ENCODE data around the gene MPHOSPH10. TPM values are rescaled to one million over a fixed set of nuclear protein-coding genes. Genes with fewer than 3 reads are reported as not detected.
A peak's percentile ranks its signal among the peaks of the same experiment; 100 is the strongest.
"Not testable (repeated sequence)": the region's sequence is repeated elsewhere in the genome, so short reads cannot be mapped to it uniquely, and the experiment has no call there.

The MPHOSPH10 gene
- total RNA-seq, 1 experiment from 2014 or later: 64.3 TPM

DNA sequence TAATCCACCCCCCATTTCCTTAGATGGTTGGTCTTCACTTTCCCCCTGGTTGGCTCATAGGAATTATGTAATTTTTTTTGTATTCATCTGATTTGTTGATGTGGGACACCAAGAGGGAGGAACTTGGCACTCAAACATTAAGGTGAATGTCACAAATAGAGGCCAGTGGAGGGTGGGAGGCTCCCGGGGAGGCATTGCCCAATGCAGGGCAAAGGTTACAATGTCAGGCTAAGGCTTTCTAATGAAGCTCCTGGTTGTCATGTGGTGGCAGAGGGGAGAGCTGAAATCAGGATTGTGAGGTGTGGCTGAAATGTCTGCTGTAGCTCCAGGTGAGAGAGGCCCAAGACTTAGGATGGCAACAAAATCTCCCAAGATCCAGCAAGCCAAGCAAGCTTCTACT lies 42.7 kb downstream of the MPHOSPH10 start:
- no peak for DNase-seq (ENCODE audit: low spot score)

DNA sequence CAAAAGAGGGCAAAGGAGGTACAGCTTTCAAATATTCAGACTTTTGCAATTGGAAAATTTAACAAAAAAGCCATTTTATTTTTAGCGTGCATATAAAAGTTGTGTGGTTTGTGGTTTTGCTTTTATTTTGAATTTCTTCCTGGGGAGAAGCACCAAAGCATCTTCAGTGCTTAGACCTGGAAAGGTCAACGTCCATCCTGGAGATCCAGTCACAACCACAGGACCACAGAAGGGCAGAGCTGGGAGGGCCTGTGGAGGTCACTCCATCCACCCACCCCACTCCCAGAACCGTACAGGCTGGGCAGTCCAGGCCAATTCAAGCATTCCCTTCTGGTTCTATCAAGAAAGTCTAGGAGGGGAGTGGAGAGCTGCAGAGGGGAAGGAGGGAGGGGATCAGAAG lies 43.8 kb downstream of the MPHOSPH10 start:
- DNase-seq (ENCODE audit: low spot score): no peak

DNA sequence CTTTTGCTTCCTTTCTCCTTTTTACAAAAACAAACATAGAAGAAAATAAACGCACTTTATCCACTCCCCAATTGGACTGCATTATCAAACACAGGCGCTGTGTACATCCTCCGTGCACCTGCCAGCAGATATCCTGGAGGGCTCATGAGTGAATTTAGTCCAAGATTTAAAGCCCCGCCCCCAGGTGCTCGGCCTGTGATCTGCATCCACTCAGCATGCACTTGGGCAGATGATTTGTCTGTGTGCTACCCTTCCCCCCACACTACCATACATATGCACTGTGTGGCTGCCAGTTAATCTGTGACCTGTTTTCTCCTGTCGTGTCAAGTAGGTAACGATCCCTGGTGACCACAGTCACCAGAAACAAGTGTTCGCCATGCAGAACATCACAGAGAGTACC lies 48.4 kb downstream of the MPHOSPH10 start:
- not testable (repeated sequence) for DNase-seq (ENCODE audit: low spot score)

DNA sequence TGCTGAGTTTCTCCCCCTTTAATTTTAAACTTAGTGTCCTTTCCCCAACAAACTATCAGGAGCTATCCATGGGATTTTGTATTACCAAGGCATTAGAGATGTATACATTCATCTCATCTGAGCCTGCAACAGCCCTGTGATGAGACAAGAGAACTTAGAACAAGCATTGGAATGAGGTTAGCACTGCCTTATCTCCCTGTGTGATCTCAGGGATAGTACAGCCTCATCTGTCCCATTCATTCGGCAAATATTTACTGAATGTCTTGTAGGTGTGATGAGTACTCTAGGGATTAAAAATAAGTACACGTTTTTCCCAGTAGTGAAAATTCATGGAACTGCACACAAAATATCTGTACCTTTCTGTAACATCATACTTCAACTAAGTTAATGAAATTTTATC lies 50.9 kb downstream of the MPHOSPH10 start:
- DNase-seq (ENCODE audit: low spot score): no peak

DNA sequence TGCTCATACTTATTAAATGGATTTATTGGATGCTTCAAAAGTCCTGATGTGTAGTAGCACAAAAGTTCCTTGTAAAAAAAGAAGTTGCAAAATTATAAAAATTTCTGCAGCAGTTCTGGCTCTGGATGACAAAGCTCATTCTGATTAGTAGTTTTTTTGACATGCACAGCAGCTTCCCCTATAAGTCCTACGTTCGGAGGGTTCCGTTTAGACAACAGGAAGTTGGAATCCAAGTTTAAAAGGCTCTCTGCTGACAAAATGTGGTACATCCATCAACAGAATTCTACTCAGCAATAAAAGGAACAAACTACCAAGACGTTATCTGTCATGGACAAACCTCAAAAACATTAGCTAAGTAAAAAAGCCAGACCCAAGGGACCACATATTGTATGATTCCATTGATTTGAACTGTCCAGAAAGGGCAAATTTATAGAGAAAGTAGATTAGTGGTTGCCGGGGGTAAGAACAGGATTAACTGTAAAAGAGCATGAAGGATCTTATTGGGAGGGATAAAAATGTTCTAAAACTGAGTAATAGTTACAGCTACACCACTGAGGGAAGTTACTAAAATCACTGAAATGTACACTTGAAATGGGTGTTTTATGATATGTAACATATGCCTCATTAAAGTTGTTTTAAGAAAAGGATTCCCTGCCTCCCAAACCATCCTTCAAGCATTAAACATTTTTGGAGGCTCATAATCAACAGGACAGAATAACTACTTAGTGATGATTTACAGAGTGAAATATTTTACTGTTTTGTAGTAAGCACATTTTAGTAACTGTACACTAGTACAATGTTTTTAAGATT lies 53.1 kb downstream of the MPHOSPH10 start:
- DNase-seq (ENCODE audit: low spot score): not testable (repeated sequence)

DNA sequence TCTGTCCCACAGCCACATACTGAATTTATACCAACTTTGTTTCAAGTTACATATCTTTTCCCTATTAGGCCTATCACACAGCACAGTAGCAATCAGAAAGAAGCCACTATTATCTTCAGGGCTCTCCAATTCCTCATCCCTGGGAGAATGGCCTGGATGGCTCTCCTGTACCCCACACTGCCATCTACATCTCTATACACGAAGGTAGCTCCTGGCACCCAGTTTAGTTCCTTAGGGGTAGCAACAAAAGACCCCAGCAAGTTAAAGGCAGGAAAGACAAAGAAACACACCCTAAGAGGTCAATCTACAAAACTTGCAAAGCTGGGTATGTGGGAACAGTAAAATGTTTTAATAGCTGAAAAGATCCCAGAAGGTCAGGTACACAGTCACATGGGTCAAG lies 56.5 kb downstream of the MPHOSPH10 start:
- no peak for DNase-seq (ENCODE audit: low spot score)

DNA sequence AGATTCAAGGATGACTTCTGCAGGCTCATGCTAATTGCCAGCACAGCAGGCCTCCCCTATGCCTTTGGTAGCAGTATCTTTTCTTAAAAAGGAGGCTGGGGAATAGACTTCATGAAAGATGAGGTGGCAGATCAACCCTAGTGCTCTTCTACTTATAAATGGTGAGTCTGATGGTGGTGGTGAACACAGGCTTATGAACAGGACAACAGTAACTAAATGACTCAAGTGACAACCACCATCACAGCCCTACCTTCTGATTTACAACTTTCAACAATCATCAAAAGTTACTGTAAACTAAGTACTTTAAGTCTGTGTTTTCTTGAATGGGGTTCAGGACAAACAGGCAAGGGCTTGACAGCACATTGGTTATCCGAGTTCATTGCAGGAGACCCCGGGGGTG lies 57.2 kb downstream of the MPHOSPH10 start:
- DNase-seq (ENCODE audit: low spot score): no peak

DNA sequence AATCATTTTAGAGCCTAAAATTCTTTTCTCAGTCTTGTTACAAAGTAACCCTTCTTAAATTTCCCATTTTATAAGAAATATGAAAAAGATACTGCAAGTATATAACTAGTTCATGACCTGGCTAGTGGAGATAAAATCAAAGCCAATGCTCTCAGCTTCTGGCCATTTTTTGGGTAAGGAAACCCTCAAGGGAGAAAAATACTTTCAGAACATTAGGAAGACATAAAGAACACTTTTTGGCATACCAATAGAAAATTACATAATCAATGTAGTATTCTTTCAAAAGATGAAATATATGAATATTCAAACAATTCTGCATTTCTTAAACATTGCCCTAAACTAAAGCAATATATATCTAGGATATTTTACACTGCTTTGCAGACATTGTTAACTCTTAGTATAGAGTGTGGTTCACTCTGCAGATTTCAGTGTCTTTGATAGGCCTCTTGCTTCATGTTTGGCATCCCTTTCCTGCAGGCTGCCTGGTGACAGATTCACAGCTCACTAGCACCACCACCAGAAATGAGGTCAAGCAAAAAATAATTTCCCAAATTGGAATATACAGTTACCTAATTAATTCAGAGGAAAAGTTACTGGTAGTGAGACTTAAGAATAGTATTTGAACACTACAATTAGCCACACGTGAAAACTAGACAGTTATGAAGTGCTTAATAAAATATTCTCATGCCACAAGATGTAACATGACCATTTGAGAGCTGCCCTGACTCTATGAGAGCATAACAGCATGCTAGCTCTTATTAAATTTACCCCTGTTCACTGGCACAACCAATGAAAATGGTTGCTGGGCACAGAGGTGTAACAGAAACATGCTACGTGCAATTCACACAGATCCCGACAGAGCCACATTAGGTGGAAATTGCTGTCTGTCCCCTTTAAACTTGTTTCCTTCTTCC lies 60.5 kb downstream of the MPHOSPH10 start:
- DNase-seq (ENCODE audit: low spot score): peak; percentile 8

DNA sequence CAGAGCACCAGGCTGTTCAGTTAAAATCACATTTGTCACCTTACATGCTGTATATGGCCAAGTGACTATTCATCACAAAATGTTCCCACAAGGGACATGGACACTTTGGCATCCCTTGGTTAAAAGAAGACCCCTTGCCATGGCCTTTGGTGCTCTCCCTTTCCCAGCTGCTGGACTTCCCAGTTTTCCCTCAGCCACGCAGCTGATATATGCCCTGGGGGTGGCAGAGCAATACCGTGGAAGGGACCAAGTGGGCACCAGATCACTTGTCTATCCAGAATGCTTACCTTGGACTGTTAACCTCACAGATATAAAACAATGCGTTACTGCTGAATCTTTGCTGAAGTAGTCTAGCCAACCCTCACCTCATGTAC lies 61.1 kb downstream of the MPHOSPH10 start:
- no peak for DNase-seq (ENCODE audit: low spot score)

Other genes starting within 250 kb of the MPHOSPH10 start
- 3.3 and 5.0 TPM in 2 replicates for gene VAX2, start 230.1 kb upstream of the MPHOSPH10 start, total RNA-seq (2014; rRNA removed; shearing (Covaris generic))
- 0.93 TPM in 1 of 2 replicates, not detected in the other for gene ATP6V1B1, start 194.7 kb upstream of the MPHOSPH10 start, total RNA-seq (2014; rRNA removed; shearing (Covaris generic))
- gene ANKRD53, start 152.0 kb upstream of the MPHOSPH10 start, total RNA-seq (2014; rRNA removed; shearing (Covaris generic)): not detected in 2 replicates
- 41.4 and 49.5 TPM in 2 replicates for gene TEX261, start 135.8 kb upstream of the MPHOSPH10 start, total RNA-seq (2014; rRNA removed; shearing (Covaris generic))
- 73.3 and 128 TPM in 2 replicates for gene NAGK, start 62.0 kb upstream of the MPHOSPH10 start, total RNA-seq (2014; rRNA removed; shearing (Covaris generic))
- gene MCEE, start 405 bp upstream of the MPHOSPH10 start, total RNA-seq (2014; rRNA removed; shearing (Covaris generic)): 3.9 and 4.4 TPM in 2 replicates
- gene PAIP2B, start 96.5 kb downstream of the MPHOSPH10 start, total RNA-seq (2014; rRNA removed; shearing (Covaris generic)): 0.28 and 1.1 TPM in 2 replicates
- 72.5 and 118 TPM in 2 replicates for gene ZNF638, start 201.1 kb downstream of the MPHOSPH10 start, total RNA-seq (2014; rRNA removed; shearing (Covaris generic))

Measured in A172 (cell line).